ENCODE data around the gene SEMA5A.

The SEMA5A gene

GRCh38 chr5:9297134-9297533 is 248.7 kb downstream of the SEMA5A start:
- TF ChIP-seq TAF1 (IDR thresholded peaks at IDR 0.05; ENCODE audit: borderline replicate concordance, low read depth, low read length) (no peak), POLR2A (IDR thresholded peaks at IDR 0.05; ENCODE audit: low read depth, low read length) (no peak), POLR2AphosphoS5 (IDR thresholded peaks at IDR 0.05; ENCODE audit: low read depth, low read length) (no peak)
- no peak for DNase-seq (ENCODE audit: insufficient read length)
- FAIRE-seq, result no peak

GRCh38 chr5:9295466-9295801 is 250.4 kb downstream of the SEMA5A start:
- TF ChIP-seq TAF1 (IDR thresholded peaks at IDR 0.05; ENCODE audit: borderline replicate concordance, low read depth, low read length) (no peak), POLR2A (IDR thresholded peaks at IDR 0.05; ENCODE audit: low read depth, low read length) (no peak), POLR2AphosphoS5 (IDR thresholded peaks at IDR 0.05; ENCODE audit: low read depth, low read length) (no peak)
- no peak for DNase-seq (ENCODE audit: insufficient read length)
- FAIRE-seq, result no peak

GRCh38 chr5:9294793-9295465 is 250.9 kb downstream of the SEMA5A start:
- FAIRE-seq, result no peak
- DNase-seq (ENCODE audit: insufficient read length), result no peak
- no peak for TF ChIP-seq POLR2AphosphoS5 (IDR thresholded peaks at IDR 0.05; ENCODE audit: low read depth, low read length)
- no peak for TF ChIP-seq POLR2A (IDR thresholded peaks at IDR 0.05; ENCODE audit: low read depth, low read length)

- TF ChIP-seq POLR2A (IDR thresholded peaks at IDR 0.05; ENCODE audit: low read depth, low read length) (no peak), TAF1 (IDR thresholded peaks at IDR 0.05; ENCODE audit: borderline replicate concordance, low read depth, low read length) (no peak), POLR2AphosphoS5 (IDR thresholded peaks at IDR 0.05; ENCODE audit: low read depth, low read length) (no peak)
- FAIRE-seq, result no peak
- DNase-seq (ENCODE audit: insufficient read length), result no peak
Observed at GRCh38 chr5:9288234-9288633, 257.6 kb downstream of the SEMA5A start.

GRCh38 chr5:9284781-9285307 is 261.0 kb downstream of the SEMA5A start:
- FAIRE-seq (no peak), DNase-seq (ENCODE audit: insufficient read length) (no peak)
- TF ChIP-seq POLR2A (IDR thresholded peaks at IDR 0.05; ENCODE audit: low read depth, low read length) (no peak), TAF1 (IDR thresholded peaks at IDR 0.05; ENCODE audit: borderline replicate concordance, low read depth, low read length) (no peak), POLR2AphosphoS5 (IDR thresholded peaks at IDR 0.05; ENCODE audit: low read depth, low read length) (no peak)

GRCh38 chr5:9284272-9284671 is 261.6 kb downstream of the SEMA5A start:
- no peak for TF ChIP-seq POLR2AphosphoS5 (IDR thresholded peaks at IDR 0.05; ENCODE audit: low read depth, low read length)
- DNase-seq (ENCODE audit: insufficient read length) (no peak), FAIRE-seq (no peak)

GRCh38 chr5:9283473-9283872 is 262.4 kb downstream of the SEMA5A start:
- DNase-seq (ENCODE audit: insufficient read length) (no peak), FAIRE-seq (no peak)
- TF ChIP-seq POLR2AphosphoS5 (IDR thresholded peaks at IDR 0.05; ENCODE audit: low read depth, low read length) (no peak), POLR2A (IDR thresholded peaks at IDR 0.05; ENCODE audit: low read depth, low read length) (no peak), TAF1 (IDR thresholded peaks at IDR 0.05; ENCODE audit: borderline replicate concordance, low read depth, low read length) (no peak)

GRCh38 chr5:9283021-9283420 is 262.9 kb downstream of the SEMA5A start:
- no peak for TF ChIP-seq TAF1 (IDR thresholded peaks at IDR 0.05; ENCODE audit: borderline replicate concordance, low read depth, low read length)
- no peak for TF ChIP-seq POLR2AphosphoS5 (IDR thresholded peaks at IDR 0.05; ENCODE audit: low read depth, low read length)
- no peak for TF ChIP-seq POLR2A (IDR thresholded peaks at IDR 0.05; ENCODE audit: low read depth, low read length)
- DNase-seq (ENCODE audit: insufficient read length) (no peak), FAIRE-seq (no peak)

- FAIRE-seq (no peak), DNase-seq (ENCODE audit: insufficient read length) (no peak)
- no peak for TF ChIP-seq POLR2A (IDR thresholded peaks at IDR 0.05; ENCODE audit: low read depth, low read length)
Observed at GRCh38 chr5:9282211-9282610, 263.7 kb downstream of the SEMA5A start.

- FAIRE-seq (no peak), DNase-seq (ENCODE audit: insufficient read length) (no peak)
- TF ChIP-seq TAF1 (IDR thresholded peaks at IDR 0.05; ENCODE audit: borderline replicate concordance, low read depth, low read length), result no peak
- no peak for TF ChIP-seq POLR2AphosphoS5 (IDR thresholded peaks at IDR 0.05; ENCODE audit: low read depth, low read length)
- TF ChIP-seq POLR2A (IDR thresholded peaks at IDR 0.05; ENCODE audit: low read depth, low read length), result no peak
Observed at GRCh38 chr5:9279774-9280173, 266.1 kb downstream of the SEMA5A start.

- DNase-seq (ENCODE audit: insufficient read length) (no peak), FAIRE-seq (no peak)
- TF ChIP-seq POLR2AphosphoS5 (IDR thresholded peaks at IDR 0.05; ENCODE audit: low read depth, low read length) (no peak), POLR2A (IDR thresholded peaks at IDR 0.05; ENCODE audit: low read depth, low read length) (no peak), TAF1 (IDR thresholded peaks at IDR 0.05; ENCODE audit: borderline replicate concordance, low read depth, low read length) (no peak)
Observed at GRCh38 chr5:9278921-9279603, 266.8 kb downstream of the SEMA5A start.

GRCh38 chr5:9269014-9269413 is 276.9 kb downstream of the SEMA5A start:
- no peak for FAIRE-seq
- no peak for DNase-seq (ENCODE audit: insufficient read length)
- TF ChIP-seq POLR2AphosphoS5 (IDR thresholded peaks at IDR 0.05; ENCODE audit: low read depth, low read length) (no peak), POLR2A (IDR thresholded peaks at IDR 0.05; ENCODE audit: low read depth, low read length) (no peak), TAF1 (IDR thresholded peaks at IDR 0.05; ENCODE audit: borderline replicate concordance, low read depth, low read length) (no peak)

Data from GM12892 (cell line).